HCT116 (cell line): ENCODE data around the gene PTPRR. TPM values are rescaled to one million over a fixed set of nuclear protein-coding genes. Genes with fewer than 3 reads are reported as not detected.

Source experiments
- ATAC-seq: fragments of 200-7000 bp; cut with Tn5 transposase; 2 replicates; pipeline ENCODE4 v1.9.1; 2020; ENCODE audit warnings: mild to moderate bottlenecking, moderate library complexity
- BruUV-seq: library from RNA; stranded (reverse); fragments of 400-500 nt; replicated peaks from 2 replicates; lab custom pipeline; 2021; lab: Mats Ljungman, UMichigan
- CTCF ChIA-PET: fragments of 300-600 bp; sonication (Branson Sonifier 250); formaldehyde crosslinking; loops from one replicate; lab custom pipeline; 2021; ENCODE audit warnings: antibody characterized with exemption; lab: Charles Lee
- POLR2A ChIA-PET: fragments of 300-600, 350-600 bp; sonication (Branson Sonifier 250); formaldehyde crosslinking; loops from one replicate; lab custom pipeline; 2021; ENCODE audit warnings: antibody characterized with exemption; lab: Charles Lee
- RAD21 ChIA-PET, 2 experiments: fragments of 300-600 bp; sonication (Branson Sonifier 250); formaldehyde crosslinking; loops; one replicate each; lab custom pipeline; 2023; ENCODE audit warnings: low total read pairs in 2 of 2; ENCODE audit not compliant: uncharacterized antibody in 2 of 2, unreplicated experiment in 2 of 2, low non-redundant PET in 1 of 2; lab: Charles Lee
- DNase-seq: peaks from one replicate; pipeline ENCODE4 v3.0.0-alpha.2; 2010; ENCODE audit warnings: low read depth, low spot score
- H2AFZ ChIP-seq: fragments of 200-600 bp; shearing (Covaris generic), sonication (generic); 2 replicates; pipeline ENCODE4 v1.6.1; 2017; ENCODE audit warnings: low read depth, mixed run types, mixed read lengths, antibody characterized with exemption, low read length; ENCODE audit not compliant: poor library complexity, severe bottlenecking
- H3K27ac ChIP-seq: 2 replicates; pipeline ENCODE4 v1.5.1; 2012; ENCODE audit warnings: low read depth, low read length
- H3K27me3 ChIP-seq: fragments of 200-600 bp; sonication (generic); 2 replicates; pipeline ENCODE4 v1.6.1; 2016; ENCODE audit warnings: mixed run types, low read length, mixed read lengths; ENCODE audit not compliant: insufficient read depth
- H3K36me3 ChIP-seq, 2 experiments: fragments of 200-500 bp in 1 of 2; fragments of 200-600 bp in 1 of 2; sonication (Bioruptor generic) in 1 of 2; sonication (generic) in 1 of 2; 2 replicates each; pipeline versions ENCODE4 v1.5.1 to v1.6.1; 2014 to 2016; ENCODE audit warnings: low read length in 2 of 2, inconsistent platforms in 1 of 2, mixed read lengths in 1 of 2, mixed run types in 1 of 2; ENCODE audit not compliant: insufficient read depth in 2 of 2, control insufficient read depth in 1 of 2
- H3K4me1 ChIP-seq, 2 experiments: fragments of 200-600 bp in 1 of 2; sonication (generic) in 1 of 2; 2 replicates each; pipeline versions ENCODE4 v1.5.1 to v1.6.1; 2012 to 2017; ENCODE audit warnings: low read length in 2 of 2, inconsistent platforms in 1 of 2, mild to moderate bottlenecking in 1 of 2, mixed read lengths in 1 of 2, mixed run types in 1 of 2, moderate library complexity in 1 of 2; ENCODE audit not compliant: insufficient read depth in 2 of 2, control insufficient read depth in 1 of 2
- H3K4me2 ChIP-seq: fragments of 200-600 bp; sonication (generic); 2 replicates; pipeline ENCODE4 v1.6.1; 2017; ENCODE audit warnings: mixed run types, low read length, mixed read lengths
- H3K4me3 ChIP-seq, 2 experiments: fragments of 200-600 bp in 1 of 2; sonication (generic) in 1 of 2; replicated peaks in 1 of 2; 2 replicates each; pipeline ENCODE4 v1.5.1; 2011 to 2016; ENCODE audit warnings: low read length in 2 of 2, control low read depth in 1 of 2, low read depth in 1 of 2, mild to moderate bottlenecking in 1 of 2, mixed read lengths in 1 of 2, mixed run types in 1 of 2
- H3K79me2 ChIP-seq: fragments of 200-600 bp; sonication (generic); 2 replicates; pipeline ENCODE4 v1.6.1; 2017; ENCODE audit warnings: mild to moderate bottlenecking, mixed run types, low read length, moderate library complexity, mixed read lengths; ENCODE audit not compliant: insufficient read depth
- H3K9ac ChIP-seq: fragments of 200-600 bp; sonication (generic); 2 replicates; pipeline ENCODE4 v1.6.1; 2016; ENCODE audit warnings: low read length, mixed read lengths
- H3K9me2 ChIP-seq: fragments of 200-600 bp; sonication (generic), shearing (Covaris generic); 2 replicates; pipeline ENCODE4 v1.6.1; 2017; ENCODE audit warnings: mixed run types, mild to moderate bottlenecking, moderate library complexity; ENCODE audit not compliant: insufficient read depth
- H3K9me3 ChIP-seq, 2 experiments: fragments of 200-500 bp in 1 of 2; fragments of 200-600 bp in 1 of 2; sonication (Bioruptor generic) in 1 of 2; sonication (generic) in 1 of 2; 2 replicates each; pipeline ENCODE4 v1.6.1; 2014 to 2017; ENCODE audit warnings: low read length in 2 of 2, mixed read lengths in 2 of 2, inconsistent platforms in 1 of 2, low read depth in 1 of 2, mild to moderate bottlenecking in 1 of 2, mixed run types in 1 of 2, moderate library complexity in 1 of 2; ENCODE audit not compliant: control insufficient read depth in 1 of 2, insufficient read depth in 1 of 2
- H4K20me1 ChIP-seq: fragments of 200-600 bp; sonication (generic), shearing (Covaris generic); 2 replicates; pipeline ENCODE4 v1.6.1; 2017; ENCODE audit warnings: mixed run types, mild to moderate bottlenecking, moderate library complexity; ENCODE audit not compliant: insufficient read depth
- CBX3 ChIP-seq: IDR thresholded peaks from 2 replicates; pipeline ENCODE4 v1.6.1; 2012; ENCODE audit warnings: low read depth
- CEBPB ChIP-seq: IDR thresholded peaks from 2 replicates; pipeline ENCODE4 v1.6.1; 2012; ENCODE audit warnings: low read depth
- EZH2 ChIP-seq: fragments of 200-600 bp; sonication (generic); IDR thresholded peaks from 2 replicates; pipeline ENCODE4 v1.6.1; 2017; ENCODE audit warnings: antibody characterized with exemption, mixed run types
- FOSL1 ChIP-seq: IDR thresholded peaks from 2 replicates; pipeline ENCODE4 v1.6.1; 2012; ENCODE audit warnings: low read depth
- JUND ChIP-seq: IDR thresholded peaks from 2 replicates; pipeline ENCODE4 v1.6.1; 2012
- POLR2AphosphoS5 ChIP-seq: IDR thresholded peaks from 2 replicates; pipeline ENCODE4 v1.6.1; 2011; ENCODE audit warnings: mild to moderate bottlenecking, low read depth, low read length, moderate library complexity
- SIN3A ChIP-seq: IDR thresholded peaks from 2 replicates; pipeline ENCODE4 v1.6.1; 2012; ENCODE audit warnings: low read depth
- SRF ChIP-seq: IDR thresholded peaks from 2 replicates; pipeline ENCODE4 v1.6.1; 2012; ENCODE audit warnings: low read depth
- TCF7L2 ChIP-seq: IDR thresholded peaks from 2 replicates; pipeline ENCODE4 v1.7.0; 2011; ENCODE audit warnings: borderline replicate concordance, inconsistent platforms; ENCODE audit not compliant: insufficient read depth, insufficient read length; ENCODE audit errors: extremely low read depth
- YY1 ChIP-seq: IDR thresholded peaks from 2 replicates; pipeline ENCODE4 v1.6.1; 2011; ENCODE audit warnings: low read length, low read depth, moderate library complexity, mild to moderate bottlenecking; ENCODE audit not compliant: insufficient replicate concordance; ENCODE audit errors: extremely low read depth
- ZFX ChIP-seq: fragments of 450-650 bp; IDR thresholded peaks from 2 replicates; pipeline ENCODE4 v1.6.1; 2017
- intact Hi-C: fragments of 100-400 bp; cut with micrococcal nuclease; formaldehyde crosslinking; loops from 2 replicates; pipeline ENCODE4 v1.10.0; 2022
- total RNA-seq: library from RNA; stranded (reverse); gene quantifications from one replicate; pipeline ENCODE4 v1.2.1, GENCODE V29; 2021; ENCODE audit not compliant: unreplicated experiment
- TF ChIP-seq, protein P1 (sequence below): IDR thresholded peaks from 2 replicates; pipeline ENCODE4 v1.6.1; 2012
- TF ChIP-seq, protein P2 (sequence below), 3 experiments: fragments of 200-600 bp in 1 of 3; sonication (generic) in 1 of 3; IDR thresholded peaks in 2 of 3; conservative IDR thresholded peaks in 1 of 3; 2 replicates each; pipeline ENCODE4 v1.5.1; 2012 to 2017; ENCODE audit warnings: low read depth in 2 of 3, low read length in 2 of 3, antibody characterized with exemption in 1 of 3, borderline replicate concordance in 1 of 3, control low read depth in 1 of 3, mild to moderate bottlenecking in 1 of 3, mixed read lengths in 1 of 3, mixed run types in 1 of 3, moderate library complexity in 1 of 3; ENCODE audit not compliant: insufficient read depth in 1 of 3

PTPRR gene
- total RNA-seq, 1 experiment from 2014 or later: 0.27 TPM

GRCh38 chr12:70892593-70892992 lies 27.9 kb downstream of the PTPRR start:
- intact Hi-C loops: no loop called here
- RAD21 ChIA-PET: no interaction called here
- CTCF ChIA-PET: no interaction called here

More at GRCh38 chr12:70892593-70892992, 27.9 kb downstream of the PTPRR start:
- POLR2A ChIA-PET: no interaction called here
- DNase-seq: no peak
- no peaks in the 10 kb centered on the region for H3K27me3 ChIP-seq
- no peaks in the 10 kb centered on the region for H3K79me2 ChIP-seq
- H2AFZ ChIP-seq: no peak overlapping the region
- BruUV-seq: no TSS peak
- no peaks in the 10 kb centered on the region for H3K9me3 ChIP-seq
- H3K4me3 ChIP-seq: no peak overlapping the region
- no peak overlapping the region for H3K27ac ChIP-seq
- H3K4me1 ChIP-seq: no peaks in the 10 kb centered on the region
- H3K4me2 ChIP-seq: no peak overlapping the region
- no peaks in the 10 kb centered on the region for H3K36me3 ChIP-seq
- H3K9ac ChIP-seq: no peak overlapping the region
- H3K9me2 ChIP-seq: no peaks in the 10 kb centered on the region
- TF ChIP-seq EZH2 (no peak), SRF (no peak), YY1 (no peak), JUND (no peak), CEBPB (no peak), TCF7L2 (no peak), ZFX (no peak), POLR2AphosphoS5 (no peak), CBX3 (no peak), SIN3A (no peak), FOSL1 (no peak)
- TF ChIP-seq, protein P1, sequence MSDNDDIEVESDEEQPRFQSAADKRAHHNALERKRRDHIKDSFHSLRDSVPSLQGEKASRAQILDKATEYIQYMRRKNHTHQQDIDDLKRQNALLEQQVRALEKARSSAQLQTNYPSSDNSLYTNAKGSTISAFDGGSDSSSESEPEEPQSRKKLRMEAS: no peak
- TF ChIP-seq, protein P2, sequence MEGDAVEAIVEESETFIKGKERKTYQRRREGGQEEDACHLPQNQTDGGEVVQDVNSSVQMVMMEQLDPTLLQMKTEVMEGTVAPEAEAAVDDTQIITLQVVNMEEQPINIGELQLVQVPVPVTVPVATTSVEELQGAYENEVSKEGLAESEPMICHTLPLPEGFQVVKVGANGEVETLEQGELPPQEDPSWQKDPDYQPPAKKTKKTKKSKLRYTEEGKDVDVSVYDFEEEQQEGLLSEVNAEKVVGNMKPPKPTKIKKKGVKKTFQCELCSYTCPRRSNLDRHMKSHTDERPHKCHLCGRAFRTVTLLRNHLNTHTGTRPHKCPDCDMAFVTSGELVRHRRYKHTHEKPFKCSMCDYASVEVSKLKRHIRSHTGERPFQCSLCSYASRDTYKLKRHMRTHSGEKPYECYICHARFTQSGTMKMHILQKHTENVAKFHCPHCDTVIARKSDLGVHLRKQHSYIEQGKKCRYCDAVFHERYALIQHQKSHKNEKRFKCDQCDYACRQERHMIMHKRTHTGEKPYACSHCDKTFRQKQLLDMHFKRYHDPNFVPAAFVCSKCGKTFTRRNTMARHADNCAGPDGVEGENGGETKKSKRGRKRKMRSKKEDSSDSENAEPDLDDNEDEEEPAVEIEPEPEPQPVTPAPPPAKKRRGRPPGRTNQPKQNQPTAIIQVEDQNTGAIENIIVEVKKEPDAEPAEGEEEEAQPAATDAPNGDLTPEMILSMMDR (IDR thresholded peaks at IDR 0.05 in 2 of 3, conservative IDR thresholded peaks at IDR 0.05 in 1 of 3; ENCODE audit: borderline replicate concordance in 1 of 3, insufficient read depth in 1 of 3, low read depth in 2 of 3, low read length in 2 of 3): no peak
- TF ChIP-seq, all 23 proteins: peak for 0
- H4K20me1 ChIP-seq: no peaks in the 10 kb centered on the region
- ATAC-seq: no peak
